Mononuclear cell (primary cell): ENCODE results near the gene PPP2R2C. TPM values are rescaled to one million over a fixed set of nuclear protein-coding genes. Genes with fewer than 3 reads are reported as not detected.

Experiments used
- H3K27me3 ChIP-seq: 2 replicates; pipeline ENCODE4 v1.6.0; 2011; ENCODE audit warnings: low read length, control low read depth; ENCODE audit not compliant: insufficient read depth
- H3K4me1 ChIP-seq: 2 replicates; pipeline ENCODE4 v1.5.1; 2011; ENCODE audit warnings: mild to moderate bottlenecking, low read length, control low read depth; ENCODE audit not compliant: insufficient read depth
- H3K4me3 ChIP-seq: 2 replicates; pipeline ENCODE4 v1.5.1; 2011; ENCODE audit warnings: mild to moderate bottlenecking, low read length, moderate library complexity
- H3K9me3 ChIP-seq: 2 replicates; pipeline ENCODE4 v1.5.1; 2011; ENCODE audit warnings: low read depth, mild to moderate bottlenecking, control low read depth, low read length
- total RNA-seq: library from RNA; depleted of rRNA; stranded (reverse); fragments of >200 nt; gene quantifications from one replicate; pipeline ENCODE4 v1.2.3, GENCODE V29; 2012

The PPP2R2C gene
- total RNA-seq, 1 donor, result not detected

GRCh38 chr4:6466756-6467381, 5.5 kb downstream of the PPP2R2C start:
- no peak overlapping the region for H3K4me3 ChIP-seq
- H3K9me3 ChIP-seq, result no peaks in the 10 kb centered on the region
- peaks cover 29% of the 10 kb centered on the region for H3K27me3 ChIP-seq
- no peaks in the 10 kb centered on the region for H3K4me1 ChIP-seq

- Histone ChIP-seq H3K4me3 (no peak overlapping the region), H3K9me3 (no peaks in the 10 kb centered on the region), H3K4me1 (no peaks in the 10 kb centered on the region), H3K27me3 (peaks cover 26% of the 10 kb centered on the region)
Observed at GRCh38 chr4:6465955-6466354, 6.5 kb downstream of the PPP2R2C start.

GRCh38 chr4:6464842-6465588, 7.4 kb downstream of the PPP2R2C start:
- no peaks in the 10 kb centered on the region for H3K4me1 ChIP-seq
- no peaks in the 10 kb centered on the region for H3K9me3 ChIP-seq
- no peak overlapping the region for H3K4me3 ChIP-seq
- peaks cover 20% of the 10 kb centered on the region for H3K27me3 ChIP-seq

GRCh38 chr4:6463311-6464289, 8.8 kb downstream of the PPP2R2C start:
- H3K9me3 ChIP-seq, result no peaks in the 10 kb centered on the region
- H3K27me3 ChIP-seq, result peaks cover 11% of the 10 kb centered on the region
- H3K4me1 ChIP-seq, result no peaks in the 10 kb centered on the region
- no peak overlapping the region for H3K4me3 ChIP-seq

GRCh38 chr4:6461301-6462165, 10.9 kb downstream of the PPP2R2C start:
- peaks cover 5% of the 10 kb centered on the region for H3K27me3 ChIP-seq

GRCh38 chr4:6460876-6461275, 11.5 kb downstream of the PPP2R2C start:
- Histone ChIP-seq H3K4me1 (no peaks in the 10 kb centered on the region), H3K27me3 (peaks cover 5% of the 10 kb centered on the region), H3K9me3 (no peaks in the 10 kb centered on the region), H3K4me3 (no peak overlapping the region)

More at GRCh38 chr4:6461301-6462165, 10.9 kb downstream of the PPP2R2C start:
- no peaks in the 10 kb centered on the region for H3K4me1 ChIP-seq
- no peaks in the 10 kb centered on the region for H3K9me3 ChIP-seq
- no peak overlapping the region for H3K4me3 ChIP-seq

- H3K9me3 ChIP-seq, result no peaks in the 10 kb centered on the region
- peaks cover 5% of the 10 kb centered on the region for H3K27me3 ChIP-seq
- H3K4me1 ChIP-seq, result no peaks in the 10 kb centered on the region
- H3K4me3 ChIP-seq, result no peak overlapping the region
Observed at GRCh38 chr4:6458528-6458927, 13.9 kb downstream of the PPP2R2C start.

GRCh38 chr4:6456450-6456849, 16.0 kb downstream of the PPP2R2C start:
- no peaks in the 10 kb centered on the region for H3K9me3 ChIP-seq
- peaks cover 2% of the 10 kb centered on the region for H3K27me3 ChIP-seq
- H3K4me3 ChIP-seq, result no peak overlapping the region
- H3K4me1 ChIP-seq, result no peaks in the 10 kb centered on the region

GRCh38 chr4:6454112-6454910, 18.1 kb downstream of the PPP2R2C start:
- H3K4me3 ChIP-seq, result no peak overlapping the region
- no peaks in the 10 kb centered on the region for H3K27me3 ChIP-seq
- no peaks in the 10 kb centered on the region for H3K4me1 ChIP-seq
- no peaks in the 10 kb centered on the region for H3K9me3 ChIP-seq

- Histone ChIP-seq H3K4me1 (no peaks in the 10 kb centered on the region), H3K9me3 (no peaks in the 10 kb centered on the region), H3K4me3 (no peak overlapping the region), H3K27me3 (no peaks in the 10 kb centered on the region)
Observed at GRCh38 chr4:6453688-6453990, 18.8 kb downstream of the PPP2R2C start.

GRCh38 chr4:6452897-6453687, 19.3 kb downstream of the PPP2R2C start:
- Histone ChIP-seq H3K9me3 (no peaks in the 10 kb centered on the region), H3K4me3 (no peak overlapping the region), H3K27me3 (no peaks in the 10 kb centered on the region), H3K4me1 (no peaks in the 10 kb centered on the region)

- Histone ChIP-seq H3K9me3 (no peaks in the 10 kb centered on the region), H3K4me1 (no peaks in the 10 kb centered on the region), H3K4me3 (no peak overlapping the region), H3K27me3 (no peaks in the 10 kb centered on the region)
Observed at GRCh38 chr4:6452116-6452896, 20.1 kb downstream of the PPP2R2C start.

- H3K9me3 ChIP-seq, result no peaks in the 10 kb centered on the region
- H3K4me3 ChIP-seq, result no peak overlapping the region
- H3K27me3 ChIP-seq, result no peaks in the 10 kb centered on the region
- no peaks in the 10 kb centered on the region for H3K4me1 ChIP-seq
Observed at GRCh38 chr4:6451309-6451708, 21.1 kb downstream of the PPP2R2C start.
